Measurements from ENCODE around the gene C19orf47.

Gene C19orf47

GRCh38 chr19:40360020-40360707, 12.0 kb upstream of the C19orf47 start:
- TF ChIP-seq, protein P1, sequence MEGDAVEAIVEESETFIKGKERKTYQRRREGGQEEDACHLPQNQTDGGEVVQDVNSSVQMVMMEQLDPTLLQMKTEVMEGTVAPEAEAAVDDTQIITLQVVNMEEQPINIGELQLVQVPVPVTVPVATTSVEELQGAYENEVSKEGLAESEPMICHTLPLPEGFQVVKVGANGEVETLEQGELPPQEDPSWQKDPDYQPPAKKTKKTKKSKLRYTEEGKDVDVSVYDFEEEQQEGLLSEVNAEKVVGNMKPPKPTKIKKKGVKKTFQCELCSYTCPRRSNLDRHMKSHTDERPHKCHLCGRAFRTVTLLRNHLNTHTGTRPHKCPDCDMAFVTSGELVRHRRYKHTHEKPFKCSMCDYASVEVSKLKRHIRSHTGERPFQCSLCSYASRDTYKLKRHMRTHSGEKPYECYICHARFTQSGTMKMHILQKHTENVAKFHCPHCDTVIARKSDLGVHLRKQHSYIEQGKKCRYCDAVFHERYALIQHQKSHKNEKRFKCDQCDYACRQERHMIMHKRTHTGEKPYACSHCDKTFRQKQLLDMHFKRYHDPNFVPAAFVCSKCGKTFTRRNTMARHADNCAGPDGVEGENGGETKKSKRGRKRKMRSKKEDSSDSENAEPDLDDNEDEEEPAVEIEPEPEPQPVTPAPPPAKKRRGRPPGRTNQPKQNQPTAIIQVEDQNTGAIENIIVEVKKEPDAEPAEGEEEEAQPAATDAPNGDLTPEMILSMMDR (IDR thresholded peaks at IDR 0.05; ENCODE audit: low read depth, low read length): no peak
- no peak for DNase-seq (ENCODE audit: extremely low read depth, low read depth)

DNA sequence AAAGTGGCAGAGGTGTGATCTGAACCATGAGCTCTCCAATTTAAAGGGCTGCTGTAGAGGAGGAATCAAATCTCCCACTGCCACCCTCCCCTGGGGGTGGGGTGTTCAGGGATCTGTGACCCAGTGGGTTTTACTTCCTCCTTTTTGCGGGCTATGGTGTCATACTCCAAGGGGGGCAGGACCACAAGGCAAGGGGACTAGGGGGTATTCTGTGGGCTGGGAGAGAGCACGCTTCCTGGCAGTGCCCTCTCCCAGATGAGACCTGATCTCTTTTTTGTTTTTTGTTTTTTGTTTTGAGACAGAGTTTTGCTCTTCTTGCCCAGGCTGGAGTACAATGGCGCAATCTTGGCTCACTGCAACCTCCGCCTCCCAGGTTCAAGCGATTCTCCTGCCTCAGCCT, 10.6 kb upstream of the C19orf47 start:
- DNase-seq (ENCODE audit: extremely low read depth, low read depth): no peak
- TF ChIP-seq, protein P1 (IDR thresholded peaks at IDR 0.05; ENCODE audit: low read depth, low read length): no peak

GRCh38 chr19:40357640-40358039, 9.4 kb upstream of the C19orf47 start:
- no peak for DNase-seq (ENCODE audit: extremely low read depth, low read depth)
- TF ChIP-seq, protein P1 (IDR thresholded peaks at IDR 0.05; ENCODE audit: low read depth, low read length): no peak

GRCh38 chr19:40356681-40357595, 8.7 kb upstream of the C19orf47 start:
- no peak for DNase-seq (ENCODE audit: extremely low read depth, low read depth)
- TF ChIP-seq, protein P1 (IDR thresholded peaks at IDR 0.05; ENCODE audit: low read depth, low read length): no peak

DNA sequence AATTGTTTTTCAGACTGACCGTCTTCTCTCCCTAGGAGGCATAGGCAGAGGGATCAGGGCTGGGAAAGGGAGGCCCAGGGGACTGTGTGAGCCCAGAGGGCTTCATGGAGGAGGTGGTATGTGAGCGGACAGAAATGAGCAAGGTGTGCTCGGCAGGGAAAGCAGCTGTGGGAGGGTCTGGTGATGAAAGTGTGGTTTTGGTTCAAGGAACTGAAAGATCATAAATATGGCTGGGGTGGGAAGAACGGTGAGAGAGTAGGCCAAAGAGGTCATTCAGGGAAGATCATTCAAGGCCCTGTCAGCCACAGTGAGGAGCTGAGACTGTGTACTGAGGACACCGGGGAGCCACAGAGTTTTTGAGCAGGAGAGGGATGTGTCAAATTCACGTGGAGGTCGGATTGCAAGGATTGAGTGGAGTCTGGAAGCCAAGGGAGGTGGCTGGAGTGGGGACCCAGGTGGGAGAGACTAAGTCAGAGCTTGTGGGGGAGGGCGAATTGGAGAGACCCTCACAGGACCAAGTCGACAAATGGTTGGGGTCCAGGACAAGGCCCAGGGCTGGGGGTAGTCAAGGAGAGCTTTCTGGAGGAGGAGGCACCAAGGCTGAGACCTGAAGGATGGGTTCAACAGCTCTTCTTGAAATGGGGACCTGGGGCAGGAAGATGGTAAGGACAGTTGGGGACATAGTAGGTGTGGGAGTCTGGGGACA, 7.9 kb upstream of the C19orf47 start:
- TF ChIP-seq, protein P1 (IDR thresholded peaks at IDR 0.05; ENCODE audit: low read depth, low read length): no peak
- DNase-seq (ENCODE audit: extremely low read depth, low read depth): no peak

- DNase-seq (ENCODE audit: extremely low read depth, low read depth): peak; percentile 28
- TF ChIP-seq, protein P1 (IDR thresholded peaks at IDR 0.05; ENCODE audit: low read depth, low read length): no peak
Measured at GRCh38 chr19:40348961-40349507, 837 bp upstream of the C19orf47 start.
